ENCODE results near the gene EPC2. TPM values are rescaled to one million over a fixed set of nuclear protein-coding genes. Genes with fewer than 3 reads are reported as not detected.

Gene EPC2
- total and polyA plus RNA-seq, 2 of the 8 experiments (the other 6 are each of a cell fraction or from before 2014, with no cell fraction given): 16.1 to 25.7 TPM

GRCh38 chr2:148826791-148827190 is 182.2 kb downstream of the EPC2 start:
- H3K4me2 ChIP-seq (ENCODE audit: insufficient read depth in 1 of 2, low read depth in 2 of 2, low read length in 2 of 2): no peak overlapping the region
- no peaks in the 10 kb centered on the region for H3K36me3 ChIP-seq (ENCODE audit: control insufficient read depth in 2 of 4, insufficient read depth in 4 of 4, low read length in 3 of 4)
- no peak overlapping the region for H2AK5ac ChIP-seq (ENCODE audit: low read depth, low read length)
- no peak overlapping the region for H3K56ac ChIP-seq (replicated peaks; ENCODE audit: insufficient read length, low read depth, low read length)
- H2BK20ac ChIP-seq (ENCODE audit: low read length): no peak overlapping the region
- H3K4me1 ChIP-seq (replicated peaks in 1 of 4; ENCODE audit: control insufficient read depth in 3 of 4, insufficient read depth in 4 of 4, low read length in 3 of 4): peaks cover 0 to 5% (median 0%) of the 10 kb centered on the region in 4 experiments; a peak in 3 of 7 replicates
- H3K18ac ChIP-seq (ENCODE audit: extremely low read depth, low read length): no peak overlapping the region
- no peak overlapping the region for H2BK120ac ChIP-seq (replicated peaks; ENCODE audit: low read depth, low read length)
- H4K20me1 ChIP-seq (replicated peaks in 1 of 2; ENCODE audit: control insufficient read depth in 1 of 2, insufficient read depth in 2 of 2, low read length in 2 of 2): no peaks in the 10 kb centered on the region
- ChIA-PET CTCF (ENCODE audit: partially characterized antibody) (interaction anchor here (1.0 to 6.6 kb wide), 4 partner anchors 10 to 28 kb away, joined by 3 to 47 read pairs (median 4); no protein-coding TSS in a partner anchor), POLR2A (ENCODE audit: partially characterized antibody) (interaction anchor here (1.7 to 2.9 kb wide), 2 partner anchors 9 to 13 kb away, joined by 4 to 8 read pairs; no protein-coding TSS in a partner anchor)
- H4K91ac ChIP-seq (replicated peaks; ENCODE audit: insufficient read length, low read length): no peak overlapping the region
- no peak for TF ChIP-seq CEBPB (IDR thresholded peaks at IDR 0.05; ENCODE audit: low read depth, low read length)
- no peak for TF ChIP-seq PHF8 (conservative IDR thresholded peaks at IDR 0.05; ENCODE audit: low read depth, low read length)
- TF ChIP-seq ASH2L (IDR thresholded peaks at IDR 0.05; ENCODE audit: low read length): no peak
- no peak for TF ChIP-seq HDAC6 (IDR thresholded peaks at IDR 0.05; ENCODE audit: low read depth, low read length)
- no peak for TF ChIP-seq TAF7 (optimal IDR thresholded peaks at IDR 0.05; ENCODE audit: borderline replicate concordance, low read depth, low read length)
- TF ChIP-seq SP2 (IDR thresholded peaks at IDR 0.05; ENCODE audit: low read length): no peak
- TF ChIP-seq NRF1 (IDR thresholded peaks at IDR 0.05; ENCODE audit: low read depth, low read length): no peak
- no peak for TF ChIP-seq NANOG (IDR thresholded peaks at IDR 0.05; ENCODE audit: insufficient read depth, low read depth, low read length, poor library complexity, severe bottlenecking)
- no peak for TF ChIP-seq POLR2A (IDR thresholded peaks at IDR 0.05; ENCODE audit: control extremely low read depth in 1 of 2, low read depth in 2 of 2, low read length in 2 of 2)
- no peak for TF ChIP-seq TBP (IDR thresholded peaks at IDR 0.05; ENCODE audit: low read depth, low read length)
- H3K79me1 ChIP-seq (ENCODE audit: low read depth, low read length): no peaks in the 10 kb centered on the region
- no peak overlapping the region for H2BK15ac ChIP-seq (ENCODE audit: low read length)
- no peaks in the 10 kb centered on the region for H3K27me3 ChIP-seq (replicated peaks in 1 of 4; ENCODE audit: control insufficient read depth in 3 of 4, extremely low read depth in 1 of 4, insufficient read depth in 3 of 4, low read length in 3 of 4)
- no peak overlapping the region for H2BK5ac ChIP-seq (ENCODE audit: low read depth, low read length)
- no peak overlapping the region for H3K27ac ChIP-seq (ENCODE audit: low read depth, low read length)
- no peaks in the 10 kb centered on the region for H3K9me3 ChIP-seq (ENCODE audit: insufficient read depth in 2 of 2, low read depth in 1 of 2, low read length in 1 of 2)
- H3K79me2 ChIP-seq (ENCODE audit: control insufficient read depth in 1 of 2, insufficient read depth in 2 of 2, low read length in 2 of 2): no peaks in the 10 kb centered on the region
- no peak overlapping the region for H4K5ac ChIP-seq (ENCODE audit: insufficient read length, low read depth, low read length)
- H3K4me3 ChIP-seq (ENCODE audit: extremely low read depth in 1 of 4, insufficient read depth in 2 of 4, low read depth in 3 of 4, low read length in 4 of 4): no peak overlapping the region
- no peak for DNase-seq (ENCODE audit: low read depth in 1 of 2, low spot score in 2 of 2)
- no peak overlapping the region for H4K8ac ChIP-seq (ENCODE audit: extremely low read depth, insufficient read depth, low read length)
- FAIRE-seq: no peak
- H3K23ac ChIP-seq (ENCODE audit: insufficient read length): no peak overlapping the region
- no peak overlapping the region for H3K4ac ChIP-seq (replicated peaks; ENCODE audit: insufficient read length, low read depth, low read length)
- H2AFZ ChIP-seq (ENCODE audit: low read length): no peak overlapping the region
- no peak overlapping the region for H3K9ac ChIP-seq (replicated peaks in 1 of 4; ENCODE audit: extremely low read depth in 1 of 4, low read depth in 3 of 4, low read length in 3 of 4)
- no peaks in the 10 kb centered on the region for H3K23me2 ChIP-seq (ENCODE audit: low read depth, low read length)
- H3K14ac ChIP-seq (ENCODE audit: insufficient read length): no peak overlapping the region
- no peak overlapping the region for H2BK12ac ChIP-seq (ENCODE audit: low read depth, low read length)

Data from H1 (cell line).